ENCODE results near the gene PDE11A. TPM values are rescaled to one million over a fixed set of nuclear protein-coding genes. Genes with fewer than 3 reads are reported as not detected.

PDE11A gene
- total RNA-seq, 1 experiment from 2014 or later, result 0.13 TPM

DNA sequence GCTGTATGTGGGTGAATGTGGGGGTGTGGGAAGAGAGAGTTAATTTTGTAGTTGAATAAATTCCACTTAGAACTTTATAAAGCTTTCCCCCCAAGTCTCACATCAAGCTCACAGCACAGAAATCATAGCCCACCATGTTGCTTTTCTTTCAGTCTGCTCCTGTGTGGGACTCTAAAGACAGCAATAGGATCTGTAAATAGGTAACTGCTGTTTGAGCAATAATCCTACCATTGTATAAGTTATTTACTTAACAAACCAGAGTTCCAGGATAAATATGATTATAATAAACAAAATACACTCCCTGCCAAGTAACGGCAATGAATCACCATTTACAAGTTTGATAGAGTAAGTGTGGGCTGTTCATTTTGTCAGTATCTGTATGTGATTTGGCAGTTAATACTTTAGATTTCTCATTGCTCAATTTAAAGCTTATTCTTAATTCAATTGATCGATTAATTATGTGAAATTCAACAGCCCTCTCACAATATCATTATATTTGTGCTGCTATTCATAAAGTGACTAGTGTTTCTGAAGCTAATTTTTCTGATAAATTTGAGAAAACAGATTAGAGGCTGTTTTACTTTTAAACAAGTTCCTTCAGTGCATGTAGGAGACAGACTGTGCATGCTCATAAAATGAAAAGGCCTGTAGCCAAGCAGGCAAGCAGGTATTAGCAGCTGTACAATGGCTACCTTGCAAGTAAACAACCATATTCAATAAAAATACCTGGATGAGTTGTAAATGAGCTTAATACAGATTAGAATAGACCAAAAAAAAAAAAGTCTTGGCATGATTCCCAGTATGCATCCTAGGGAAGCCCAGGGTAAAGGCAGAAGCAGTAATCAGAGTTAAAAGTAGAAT lies 142.7 kb downstream of the PDE11A start:
- no peak overlapping the region for H3K23ac ChIP-seq (ENCODE audit: insufficient read length, low read depth, low read length)
- no peak overlapping the region for H2BK15ac ChIP-seq (ENCODE audit: low read depth, low read length)
- no peak overlapping the region for H2BK5ac ChIP-seq (ENCODE audit: insufficient read length, low read length)
- H3K79me2 ChIP-seq (ENCODE audit: insufficient read depth, low read length), result no peaks in the 10 kb centered on the region
- no peak overlapping the region for H4K8ac ChIP-seq (replicated peaks; ENCODE audit: insufficient read length, low read depth, low read length)
- no peak overlapping the region for H3K27ac Mint-ChIP-seq
- no peak overlapping the region for H2BK12ac ChIP-seq (ENCODE audit: insufficient read length, low read depth, low read length)
- H2BK20ac ChIP-seq (ENCODE audit: low read depth, low read length, poor library complexity, severe bottlenecking), result no peak overlapping the region
- no peak overlapping the region for H2AFZ ChIP-seq (ENCODE audit: low read length)
- no peaks in the 10 kb centered on the region for H3K27me3 ChIP-seq (ENCODE audit: insufficient read depth, low read length)
- no peaks in the 10 kb centered on the region for H3K4me1 ChIP-seq (ENCODE audit: insufficient read depth, low read length)
- no peak overlapping the region for H3K4me2 ChIP-seq (ENCODE audit: insufficient read depth, insufficient read length, low read length)
- H3K18ac ChIP-seq (ENCODE audit: insufficient read length, low read depth, low read length), result no peak overlapping the region
- TF ChIP-seq, protein P1, sequence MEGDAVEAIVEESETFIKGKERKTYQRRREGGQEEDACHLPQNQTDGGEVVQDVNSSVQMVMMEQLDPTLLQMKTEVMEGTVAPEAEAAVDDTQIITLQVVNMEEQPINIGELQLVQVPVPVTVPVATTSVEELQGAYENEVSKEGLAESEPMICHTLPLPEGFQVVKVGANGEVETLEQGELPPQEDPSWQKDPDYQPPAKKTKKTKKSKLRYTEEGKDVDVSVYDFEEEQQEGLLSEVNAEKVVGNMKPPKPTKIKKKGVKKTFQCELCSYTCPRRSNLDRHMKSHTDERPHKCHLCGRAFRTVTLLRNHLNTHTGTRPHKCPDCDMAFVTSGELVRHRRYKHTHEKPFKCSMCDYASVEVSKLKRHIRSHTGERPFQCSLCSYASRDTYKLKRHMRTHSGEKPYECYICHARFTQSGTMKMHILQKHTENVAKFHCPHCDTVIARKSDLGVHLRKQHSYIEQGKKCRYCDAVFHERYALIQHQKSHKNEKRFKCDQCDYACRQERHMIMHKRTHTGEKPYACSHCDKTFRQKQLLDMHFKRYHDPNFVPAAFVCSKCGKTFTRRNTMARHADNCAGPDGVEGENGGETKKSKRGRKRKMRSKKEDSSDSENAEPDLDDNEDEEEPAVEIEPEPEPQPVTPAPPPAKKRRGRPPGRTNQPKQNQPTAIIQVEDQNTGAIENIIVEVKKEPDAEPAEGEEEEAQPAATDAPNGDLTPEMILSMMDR (conservative IDR thresholded peaks at IDR 0.05), result no peak
- H3K9me3 Mint-ChIP-seq, result peaks cover 0 to 4% of the 10 kb centered on the region in 2 experiments; a peak in 2 of 5 replicates
- DNase-seq, result no peak
- H3K36me3 Mint-ChIP-seq (ENCODE audit: insufficient read depth in 1 of 3, low read depth in 3 of 3), result no peaks in the 10 kb centered on the region
- no peak overlapping the region for H3K4me3 Mint-ChIP-seq
- no CpG with 5 or more reads among the region's 2 CpGs for WGBS (ENCODE audit: extremely low coverage, insufficient read length, low lambda C conversion rate)
- no peak overlapping the region for H4K5ac ChIP-seq (ENCODE audit: insufficient read length, low read depth, low read length)
- H3K9me3 ChIP-seq (ENCODE audit: control insufficient read depth, low read depth, low read length), result no peaks in the 10 kb centered on the region
- no peak overlapping the region for H2BK120ac ChIP-seq (ENCODE audit: low read depth, low read length, poor library complexity, severe bottlenecking)
- no peak overlapping the region for H3K14ac ChIP-seq (ENCODE audit: insufficient read depth, low read length)
- no peaks in the 10 kb centered on the region for H3K27me3 Mint-ChIP-seq (ENCODE audit: low read depth)
- H3K9ac ChIP-seq (ENCODE audit: extremely low read depth, insufficient read length, low read length), result no peak overlapping the region
- H3K56ac ChIP-seq (ENCODE audit: insufficient read length, low read depth, low read length), result no peak overlapping the region
- H4K91ac ChIP-seq (ENCODE audit: insufficient read length, low read depth, low read length), result no peak overlapping the region
- no peak overlapping the region for H3K4ac ChIP-seq (ENCODE audit: low read depth, low read length)
- no peaks in the 10 kb centered on the region for H4K20me1 ChIP-seq (ENCODE audit: control insufficient read depth, insufficient read depth, insufficient read length)
- no peaks in the 10 kb centered on the region for H3K79me1 ChIP-seq (ENCODE audit: insufficient read depth, low read depth, low read length, poor library complexity, severe bottlenecking)
- H3K4me1 Mint-ChIP-seq, result no peaks in the 10 kb centered on the region
- H2AK5ac ChIP-seq (ENCODE audit: insufficient read length, low read length), result no peak overlapping the region
- no peaks in the 10 kb centered on the region for H3K23me2 ChIP-seq (ENCODE audit: insufficient read length, low read depth, low read length, poor library complexity, severe bottlenecking)
- no peak overlapping the region for H3T11ph ChIP-seq (ENCODE audit: low read length)
- H3K27ac ChIP-seq (ENCODE audit: insufficient read length, low read depth, low read length), result no peak overlapping the region
